Measurements from ENCODE around the gene NR2F6. TPM values are rescaled to one million over a fixed set of nuclear protein-coding genes. Genes with fewer than 3 reads are reported as not detected.

The NR2F6 gene
- polyA plus RNA-seq, 1 donor (not counting 4 experiments of a cell fraction or from before 2014, with no cell fraction given), result 12.3 TPM

GRCh38 chr19:17185590-17185989 lies 60.1 kb downstream of the NR2F6 start:
- H3K27me3 ChIP-seq (ENCODE audit: control insufficient read depth, extremely low read depth, insufficient read depth, low read length), result no peaks in the 10 kb centered on the region
- H3K4me3 ChIP-seq (ENCODE audit: control insufficient read depth in 2 of 3, extremely low read depth in 1 of 3, insufficient read depth in 2 of 3, low read depth in 1 of 3, low read length in 3 of 3), result no peak overlapping the region
- H3K4me1 ChIP-seq (ENCODE audit: control insufficient read depth, extremely low read depth, insufficient read depth, low read length), result no peaks in the 10 kb centered on the region
- dilution Hi-C loops (cut with MboI; ENCODE audit: extremely low pct_ligation_motif_present, low sequenced_read_pairs), result no loop called here
- DNase-seq (ENCODE audit: low read depth, low spot score) (no peak), FAIRE-seq (no peak)
- TF ChIP-seq, protein P1, sequence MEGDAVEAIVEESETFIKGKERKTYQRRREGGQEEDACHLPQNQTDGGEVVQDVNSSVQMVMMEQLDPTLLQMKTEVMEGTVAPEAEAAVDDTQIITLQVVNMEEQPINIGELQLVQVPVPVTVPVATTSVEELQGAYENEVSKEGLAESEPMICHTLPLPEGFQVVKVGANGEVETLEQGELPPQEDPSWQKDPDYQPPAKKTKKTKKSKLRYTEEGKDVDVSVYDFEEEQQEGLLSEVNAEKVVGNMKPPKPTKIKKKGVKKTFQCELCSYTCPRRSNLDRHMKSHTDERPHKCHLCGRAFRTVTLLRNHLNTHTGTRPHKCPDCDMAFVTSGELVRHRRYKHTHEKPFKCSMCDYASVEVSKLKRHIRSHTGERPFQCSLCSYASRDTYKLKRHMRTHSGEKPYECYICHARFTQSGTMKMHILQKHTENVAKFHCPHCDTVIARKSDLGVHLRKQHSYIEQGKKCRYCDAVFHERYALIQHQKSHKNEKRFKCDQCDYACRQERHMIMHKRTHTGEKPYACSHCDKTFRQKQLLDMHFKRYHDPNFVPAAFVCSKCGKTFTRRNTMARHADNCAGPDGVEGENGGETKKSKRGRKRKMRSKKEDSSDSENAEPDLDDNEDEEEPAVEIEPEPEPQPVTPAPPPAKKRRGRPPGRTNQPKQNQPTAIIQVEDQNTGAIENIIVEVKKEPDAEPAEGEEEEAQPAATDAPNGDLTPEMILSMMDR (optimal IDR thresholded peaks at IDR 0.05 in 1 of 3, IDR thresholded peaks at IDR 0.05 in 1 of 3, conservative IDR thresholded peaks at IDR 0.05 in 1 of 3; ENCODE audit: extremely low read depth in 1 of 3, insufficient read depth in 2 of 3, low read length in 3 of 3), result no peak
- TF ChIP-seq EZH2 (IDR thresholded peaks at IDR 0.05; ENCODE audit: low read length), result no peak
- no peak overlapping the region for H3K4me2 ChIP-seq (ENCODE audit: control insufficient read depth, extremely low read depth, insufficient read depth, low read depth, low read length)
- no peak overlapping the region for H3K9ac ChIP-seq (ENCODE audit: control insufficient read depth, extremely low read depth, insufficient read depth, low read length)
- no peak overlapping the region for H3K27ac ChIP-seq (ENCODE audit: control insufficient read depth, insufficient read depth, low read length)
- no peaks in the 10 kb centered on the region for H3K9me1 ChIP-seq (ENCODE audit: control insufficient read depth, extremely low read depth, insufficient read depth, low read length)
- no peaks in the 10 kb centered on the region for H4K20me1 ChIP-seq (ENCODE audit: control insufficient read depth, extremely low read depth, insufficient read depth, low read length)
- no peaks in the 10 kb centered on the region for H3K9me3 ChIP-seq (ENCODE audit: control insufficient read depth, low read depth, low read length)
- no peak overlapping the region for H2AFZ ChIP-seq (ENCODE audit: control insufficient read depth, low read length)
- peaks cover 11 to 42% of the 10 kb centered on the region in 2 experiments for H3K36me3 ChIP-seq (ENCODE audit: control insufficient read depth in 2 of 2, extremely low read depth in 1 of 2, insufficient read depth in 2 of 2, low read length in 2 of 2)
- no peaks in the 10 kb centered on the region for H3K79me2 ChIP-seq (ENCODE audit: control insufficient read depth, insufficient read depth, low read length)

DNA sequence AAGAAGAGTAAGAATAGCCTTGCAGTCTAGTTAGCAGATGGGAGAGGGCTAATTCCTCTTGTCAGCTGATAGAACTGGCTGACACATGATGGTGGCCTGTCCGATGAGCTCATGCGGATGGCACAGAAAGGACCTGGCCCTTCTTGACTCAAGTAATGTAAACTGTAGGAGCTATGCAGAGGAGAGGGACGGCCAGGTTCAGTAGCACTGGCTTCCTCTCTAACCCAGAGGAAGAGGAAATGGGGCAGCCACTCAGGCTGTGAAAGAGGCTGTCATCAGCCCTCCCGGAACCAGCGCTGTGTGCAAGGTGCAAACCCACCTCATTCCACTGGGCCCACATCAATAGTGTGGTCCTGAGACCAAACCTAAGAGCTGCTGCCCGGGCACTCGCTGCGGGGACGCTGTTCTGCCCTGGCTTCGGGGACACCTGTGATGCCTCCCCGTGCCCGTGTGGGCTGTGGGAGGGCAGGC lies 61.3 kb downstream of the NR2F6 start:
- H3K36me3 ChIP-seq (ENCODE audit: control insufficient read depth in 2 of 2, extremely low read depth in 1 of 2, insufficient read depth in 2 of 2, low read length in 2 of 2), result peaks cover 11 to 38% of the 10 kb centered on the region in 2 experiments
- dilution Hi-C loops (cut with MboI; ENCODE audit: extremely low pct_ligation_motif_present, low sequenced_read_pairs), result no loop called here
- no peak overlapping the region for H3K4me3 ChIP-seq (ENCODE audit: control insufficient read depth in 2 of 3, extremely low read depth in 1 of 3, insufficient read depth in 2 of 3, low read depth in 1 of 3, low read length in 3 of 3)
- H3K79me2 ChIP-seq (ENCODE audit: control insufficient read depth, insufficient read depth, low read length), result no peaks in the 10 kb centered on the region
- DNase-seq (ENCODE audit: low read depth, low spot score) (no peak), FAIRE-seq (no peak)
- no peak overlapping the region for H3K4me2 ChIP-seq (ENCODE audit: control insufficient read depth, extremely low read depth, insufficient read depth, low read depth, low read length)
- no peak overlapping the region for H2AFZ ChIP-seq (ENCODE audit: control insufficient read depth, low read length)
- H3K9me3 ChIP-seq (ENCODE audit: control insufficient read depth, low read depth, low read length), result no peaks in the 10 kb centered on the region
- H3K9ac ChIP-seq (ENCODE audit: control insufficient read depth, extremely low read depth, insufficient read depth, low read length), result no peak overlapping the region
- no peaks in the 10 kb centered on the region for H4K20me1 ChIP-seq (ENCODE audit: control insufficient read depth, extremely low read depth, insufficient read depth, low read length)
- H3K27me3 ChIP-seq (ENCODE audit: control insufficient read depth, extremely low read depth, insufficient read depth, low read length), result no peaks in the 10 kb centered on the region
- no peak overlapping the region for H3K27ac ChIP-seq (ENCODE audit: control insufficient read depth, insufficient read depth, low read length)
- H3K4me1 ChIP-seq (ENCODE audit: control insufficient read depth, extremely low read depth, insufficient read depth, low read length), result no peaks in the 10 kb centered on the region
- TF ChIP-seq EZH2 (IDR thresholded peaks at IDR 0.05; ENCODE audit: low read length), result no peak
- TF ChIP-seq, protein P1 (optimal IDR thresholded peaks at IDR 0.05 in 1 of 3, IDR thresholded peaks at IDR 0.05 in 1 of 3, conservative IDR thresholded peaks at IDR 0.05 in 1 of 3; ENCODE audit: extremely low read depth in 1 of 3, insufficient read depth in 2 of 3, low read length in 3 of 3), result no peak
- H3K9me1 ChIP-seq (ENCODE audit: control insufficient read depth, extremely low read depth, insufficient read depth, low read length), result no peaks in the 10 kb centered on the region

Measured in keratinocyte (primary cell).